HG03575 (cell line): ENCODE results near the gene ERBB4.

ENCODE experiments used
- ATAC-seq: cut with Tn5 transposase; IDR thresholded peaks from one replicate; pipeline ENCODE4 v1.9.1; 2021; ENCODE audit not compliant: unreplicated experiment, insufficient number of reproducible peaks, low FRiP score; ENCODE audit errors: extremely low read depth

The ERBB4 gene

DNA sequence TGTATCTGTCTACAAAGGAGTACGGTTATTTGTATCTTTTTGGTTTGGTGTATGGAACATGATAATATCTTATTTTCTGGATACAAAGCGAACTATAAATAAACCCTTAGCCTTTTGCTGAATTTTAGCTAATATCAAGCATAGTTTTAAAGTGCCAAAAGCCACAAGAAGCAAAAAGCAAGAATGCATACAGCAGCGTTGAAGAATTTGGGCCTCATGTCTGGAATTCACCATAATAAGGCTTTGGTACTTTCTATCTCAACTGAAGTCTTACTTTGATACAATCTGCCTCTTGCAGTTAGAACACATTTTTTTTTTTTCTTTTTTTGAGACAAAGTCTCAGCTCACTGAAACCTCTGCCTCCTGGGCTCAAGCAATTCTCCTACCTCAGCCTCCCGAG is 151.5 kb downstream of the ERBB4 start:
- no peak for ATAC-seq

- ATAC-seq, result no peak
Observed at GRCh38 chr2:212385241-212385640, 153.4 kb downstream of the ERBB4 start.

- no peak for ATAC-seq
Observed at GRCh38 chr2:212384027-212384426, 154.6 kb downstream of the ERBB4 start.

- ATAC-seq, result no peak
Observed at GRCh38 chr2:212381428-212382102, 157.0 kb downstream of the ERBB4 start.

GRCh38 chr2:212379103-212379502 is 159.5 kb downstream of the ERBB4 start:
- ATAC-seq, result no peak

DNA sequence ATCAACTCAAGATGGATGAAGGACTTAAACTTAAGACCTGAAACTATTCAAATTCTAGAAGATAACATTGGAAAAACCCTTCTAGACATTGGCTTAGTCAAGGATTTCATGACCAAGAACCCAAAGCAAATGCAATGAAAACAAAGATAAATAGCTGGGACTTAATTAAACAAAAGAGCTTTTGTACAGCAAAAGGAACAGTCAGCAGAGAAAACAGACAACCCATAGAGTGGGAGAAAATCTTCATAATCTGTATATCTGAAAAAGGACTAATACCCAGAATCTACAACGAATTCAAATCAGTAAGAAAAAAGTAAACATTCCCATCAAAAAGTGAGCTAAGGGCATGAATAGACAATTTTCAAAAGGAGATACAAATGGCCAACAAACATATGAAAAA is 171.2 kb downstream of the ERBB4 start:
- ATAC-seq, result no peak

DNA sequence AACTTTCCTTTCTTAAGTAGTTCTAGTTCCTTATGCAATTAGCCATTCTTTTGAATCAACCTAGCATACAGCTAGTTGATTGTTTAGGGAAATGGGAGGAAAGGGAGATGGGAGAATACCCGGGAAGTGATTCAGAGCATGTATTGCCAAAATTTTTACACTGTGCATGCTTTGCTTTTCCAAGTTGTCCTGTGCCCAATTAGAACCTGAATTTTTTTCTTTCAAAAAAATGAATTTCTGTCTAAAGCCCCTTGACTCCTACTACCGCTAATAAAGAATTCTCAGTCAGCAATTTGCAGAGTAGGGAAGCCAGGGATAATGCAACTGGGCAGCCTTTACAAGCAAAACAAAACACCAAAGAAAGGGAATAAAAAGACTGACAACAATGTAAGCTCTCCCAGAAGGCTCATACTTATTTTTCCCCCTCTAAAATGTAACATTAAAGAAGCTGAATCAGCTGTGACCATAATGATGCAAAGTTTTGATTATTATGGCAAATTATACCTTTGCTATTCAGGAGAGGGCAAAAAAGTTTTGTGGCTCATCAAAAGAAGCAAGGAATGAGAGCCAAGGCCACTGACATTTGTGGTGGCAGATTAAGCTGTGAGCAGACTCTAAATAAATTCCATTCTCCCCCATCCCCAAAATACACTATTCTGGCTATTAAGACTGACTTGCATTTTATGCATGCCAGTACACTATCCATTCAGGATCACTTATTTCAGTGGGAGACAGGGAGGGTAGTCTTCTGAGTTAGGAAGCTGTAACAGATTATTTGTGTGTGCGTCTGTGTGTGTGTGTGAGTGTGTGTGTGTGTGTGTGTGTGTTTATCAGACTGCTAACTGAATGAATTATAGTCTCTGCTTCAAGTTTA is 174.3 kb downstream of the ERBB4 start:
- ATAC-seq, result no peak

GRCh38 chr2:212361174-212361756 is 177.3 kb downstream of the ERBB4 start:
- no peak for ATAC-seq

- ATAC-seq, result no peak
Observed at GRCh38 chr2:212360068-212360460, 178.5 kb downstream of the ERBB4 start.

- no peak for ATAC-seq
Observed at GRCh38 chr2:212359425-212360067, 179.1 kb downstream of the ERBB4 start.

- no peak for ATAC-seq
Observed at GRCh38 chr2:212357606-212358005, 181.0 kb downstream of the ERBB4 start.

DNA sequence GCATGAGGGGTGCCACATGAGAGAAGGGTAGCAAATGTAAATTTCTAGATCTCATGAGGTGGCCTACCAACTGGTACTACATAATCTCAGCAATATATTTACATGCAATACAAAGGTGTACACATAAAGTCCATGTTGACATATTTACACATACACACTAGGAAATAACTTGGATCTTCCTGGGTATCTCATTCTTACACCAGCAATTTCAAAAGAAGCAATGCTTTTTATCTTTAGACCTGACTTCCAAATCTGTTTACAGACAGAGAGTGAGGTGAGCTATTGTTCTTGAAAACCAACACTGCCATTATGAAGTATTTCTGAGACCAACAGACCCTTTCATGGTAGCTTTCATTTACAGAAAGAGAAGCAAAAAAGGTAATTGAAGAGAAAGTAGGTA is 184.2 kb downstream of the ERBB4 start:
- no peak for ATAC-seq

GRCh38 chr2:212348501-212348900 is 190.1 kb downstream of the ERBB4 start:
- ATAC-seq, result no peak

- ATAC-seq, result no peak
Observed at GRCh38 chr2:212346865-212347264, 191.7 kb downstream of the ERBB4 start.

GRCh38 chr2:212345966-212346365 is 192.6 kb downstream of the ERBB4 start:
- ATAC-seq, result no peak

DNA sequence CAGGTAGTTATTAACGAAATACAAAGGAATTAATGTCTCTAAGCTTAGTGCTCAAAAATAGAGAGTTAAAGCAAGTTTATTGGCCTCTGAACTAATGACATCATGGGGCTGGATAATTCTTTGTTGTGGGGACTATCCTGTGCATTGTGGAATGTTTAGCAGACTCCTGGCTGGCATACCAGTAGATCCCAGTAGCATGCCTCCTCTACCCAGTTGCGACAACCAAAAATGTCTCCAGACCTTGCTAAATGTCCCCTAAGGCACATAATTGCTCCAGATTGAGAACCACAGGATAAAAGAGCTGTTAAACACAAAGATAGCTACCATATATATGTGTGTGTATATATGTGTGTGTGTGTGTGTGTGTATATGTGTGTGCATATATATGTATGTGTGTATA is 194.5 kb downstream of the ERBB4 start:
- no peak for ATAC-seq

GRCh38 chr2:212343167-212343566 is 195.4 kb downstream of the ERBB4 start:
- no peak for ATAC-seq

DNA sequence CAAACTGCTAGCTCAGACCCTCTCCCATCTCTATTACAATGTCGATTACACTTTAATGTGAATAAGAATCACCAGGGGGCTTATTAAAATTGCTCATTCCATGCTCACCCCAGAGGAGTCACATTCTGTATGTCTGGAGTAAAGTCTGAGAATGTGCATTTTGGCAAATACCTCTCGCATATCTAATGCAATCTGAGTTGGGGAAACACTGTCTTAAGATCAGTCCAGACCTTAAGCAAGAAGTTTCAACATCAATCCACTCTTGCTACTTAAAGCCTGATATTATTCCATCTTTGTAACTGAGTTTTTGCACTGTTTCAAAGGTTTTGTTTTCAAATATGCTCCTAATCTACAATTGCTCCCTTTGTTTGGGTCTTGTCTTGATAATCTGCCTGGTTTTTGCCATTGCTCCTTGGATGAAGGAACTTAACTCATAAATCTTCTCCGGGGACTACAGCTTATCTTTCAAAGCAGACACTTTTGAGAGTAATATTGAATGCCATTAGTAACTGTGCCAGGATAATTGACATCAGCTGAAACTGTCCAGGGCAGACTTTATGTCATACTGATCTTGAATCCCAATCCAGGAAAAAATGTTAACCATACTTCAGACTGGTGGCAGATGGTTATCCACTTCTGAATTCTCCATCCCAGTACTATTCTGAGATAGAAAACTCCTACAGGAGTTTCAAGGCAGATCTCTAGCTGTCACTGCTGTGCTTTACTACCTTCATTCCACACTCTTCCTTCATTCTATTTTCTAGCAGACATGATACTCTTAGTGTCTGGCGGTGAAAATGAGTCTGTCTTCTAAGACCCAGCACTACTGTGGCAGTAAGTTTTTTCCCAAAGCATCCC is 200.9 kb downstream of the ERBB4 start:
- no peak for ATAC-seq

DNA sequence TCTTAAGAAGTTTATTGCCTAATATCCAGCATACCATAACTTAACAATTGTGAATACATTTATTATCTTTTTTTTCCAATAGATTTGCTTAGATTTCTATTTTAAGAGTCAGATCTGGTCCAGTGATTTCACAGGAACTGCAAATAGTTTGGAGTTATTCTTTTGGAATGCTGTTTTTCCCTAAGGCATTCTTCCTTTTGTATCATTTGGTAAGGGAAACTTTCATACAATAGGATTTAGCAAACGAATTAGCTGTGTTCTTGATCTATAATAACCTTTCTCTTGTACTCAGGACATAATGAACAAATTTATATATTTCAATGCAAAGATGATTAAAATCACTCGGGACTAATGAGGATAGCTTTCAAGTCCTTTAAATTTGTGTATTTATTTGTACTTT is 201.6 kb downstream of the ERBB4 start:
- ATAC-seq, result no peak
